ENCODE measurements around the gene TENT5A. TPM values are rescaled to one million over a fixed set of nuclear protein-coding genes. Genes with fewer than 3 reads are reported as not detected.

Gene TENT5A
- total RNA-seq, 1 donor from 2014 or later, result 9.2 TPM

GRCh38 chr6:81718126-81718525 lies 34.4 kb downstream of the TENT5A start:
- Histone ChIP-seq H3K4me3 (ENCODE audit: low read depth, low read length) (no peak overlapping the region), H3K27me3 (ENCODE audit: control insufficient read depth, insufficient read depth, low read length) (no peaks in the 10 kb centered on the region), H3K36me3 (ENCODE audit: control insufficient read depth, insufficient read depth, low read length) (no peaks in the 10 kb centered on the region)
- FAIRE-seq (no peak), DNase-seq (ENCODE audit: low read depth) (no peak)
- TF ChIP-seq CTCF (IDR thresholded peaks at IDR 0.05; ENCODE audit: insufficient read depth, low read length, severe bottlenecking), result no peak

- no peak for TF ChIP-seq CTCF (IDR thresholded peaks at IDR 0.05; ENCODE audit: insufficient read depth, low read length, severe bottlenecking)
- FAIRE-seq, result no peak
Observed at GRCh38 chr6:81714684-81715083, 37.8 kb downstream of the TENT5A start.

GRCh38 chr6:81713205-81713604 lies 39.3 kb downstream of the TENT5A start:
- FAIRE-seq (no peak), DNase-seq (ENCODE audit: low read depth) (no peak)
- H3K4me3 ChIP-seq (ENCODE audit: low read depth, low read length), result no peak overlapping the region
- TF ChIP-seq CTCF (IDR thresholded peaks at IDR 0.05; ENCODE audit: insufficient read depth, low read length, severe bottlenecking), result no peak
- H3K27me3 ChIP-seq (ENCODE audit: control insufficient read depth, insufficient read depth, low read length), result no peaks in the 10 kb centered on the region
- no peaks in the 10 kb centered on the region for H3K36me3 ChIP-seq (ENCODE audit: control insufficient read depth, insufficient read depth, low read length)

More at GRCh38 chr6:81714684-81715083, 37.8 kb downstream of the TENT5A start:
- no peak for DNase-seq (ENCODE audit: low read depth)
- H3K36me3 ChIP-seq (ENCODE audit: control insufficient read depth, insufficient read depth, low read length), result no peaks in the 10 kb centered on the region
- H3K27me3 ChIP-seq (ENCODE audit: control insufficient read depth, insufficient read depth, low read length), result no peaks in the 10 kb centered on the region
- H3K4me3 ChIP-seq (ENCODE audit: low read depth, low read length), result no peak overlapping the region

- no peak for TF ChIP-seq CTCF (IDR thresholded peaks at IDR 0.05; ENCODE audit: insufficient read depth, low read length, severe bottlenecking)
- H3K4me3 ChIP-seq (ENCODE audit: low read depth, low read length), result no peak overlapping the region
- DNase-seq (ENCODE audit: low read depth), result no peak
- H3K27me3 ChIP-seq (ENCODE audit: control insufficient read depth, insufficient read depth, low read length), result no peaks in the 10 kb centered on the region
- FAIRE-seq, result no peak
- H3K36me3 ChIP-seq (ENCODE audit: control insufficient read depth, insufficient read depth, low read length), result no peaks in the 10 kb centered on the region
Observed at GRCh38 chr6:81708113-81708699, 44.3 kb downstream of the TENT5A start.

- no peak for TF ChIP-seq CTCF (IDR thresholded peaks at IDR 0.05; ENCODE audit: insufficient read depth, low read length, severe bottlenecking)
- no peak for DNase-seq (ENCODE audit: low read depth)
- Histone ChIP-seq H3K36me3 (ENCODE audit: control insufficient read depth, insufficient read depth, low read length) (no peaks in the 10 kb centered on the region), H3K4me3 (ENCODE audit: low read depth, low read length) (no peak overlapping the region), H3K27me3 (ENCODE audit: control insufficient read depth, insufficient read depth, low read length) (no peaks in the 10 kb centered on the region)
- FAIRE-seq, result no peak
Observed at GRCh38 chr6:81704700-81705099, 47.8 kb downstream of the TENT5A start.

- DNase-seq (ENCODE audit: low read depth), result no peak
- Histone ChIP-seq H3K4me3 (ENCODE audit: low read depth, low read length) (no peak overlapping the region), H3K27me3 (ENCODE audit: control insufficient read depth, insufficient read depth, low read length) (no peaks in the 10 kb centered on the region), H3K36me3 (ENCODE audit: control insufficient read depth, insufficient read depth, low read length) (no peaks in the 10 kb centered on the region)
- FAIRE-seq, result no peak
- no peak for TF ChIP-seq CTCF (IDR thresholded peaks at IDR 0.05; ENCODE audit: insufficient read depth, low read length, severe bottlenecking)
Observed at GRCh38 chr6:81700414-81700813, 52.1 kb downstream of the TENT5A start.
